ENCODE data around the gene PPP1R10. TPM values are rescaled to one million over a fixed set of nuclear protein-coding genes. Genes with fewer than 3 reads are reported as not detected.
A peak's percentile ranks its signal among the peaks of the same experiment; 100 is the strongest.

PPP1R10 gene
- total RNA-seq, 1 experiment from 2014 or later = 121 TPM

GRCh38 chr6:30560930-30561329 is 56.1 kb downstream of the PPP1R10 start:
- Histone ChIP-seq H3K36me3 (ENCODE audit: insufficient read depth, low read length, poor library complexity, severe bottlenecking) (peaks cover 35% of the 10 kb centered on the region), H3K4me1 (ENCODE audit: insufficient read depth, low read length, poor library complexity, severe bottlenecking) (peaks cover 9% of the 10 kb centered on the region), H3K4me3 (ENCODE audit: low read depth, low read length, poor library complexity, severe bottlenecking) (no peak overlapping the region), H3K27ac (ENCODE audit: low read depth, low read length, poor library complexity, severe bottlenecking) (no peak overlapping the region), H3K27me3 (replicated peaks; ENCODE audit: insufficient read depth, low read depth, low read length, poor library complexity) (no peaks in the 10 kb centered on the region), H3K9me3 (ENCODE audit: low read depth, low read length, poor library complexity, severe bottlenecking) (no peaks in the 10 kb centered on the region)
- POLR2A ChIA-PET (ENCODE audit: low non-redundant PET) = no interaction called here
- intact Hi-C loops (cut with micrococcal nuclease; ENCODE audit: unreplicated experiment) = no loop called here
- no peak for DNase-seq (ENCODE audit: low spot score)
- CTCF ChIA-PET = interaction anchor here (0.6 kb wide), 1 partner anchor 21 kb away, joined by 12 read pairs; no protein-coding TSS in a partner anchor
- TF ChIP-seq CTCF (conservative IDR thresholded peaks at IDR 0.05; ENCODE audit: low read depth, low read length) (no peak), EZH2 (IDR thresholded peaks at IDR 0.05; ENCODE audit: borderline replicate concordance, low read depth, low read length, poor library complexity, severe bottlenecking) (no peak)
- BruUV-seq (replicated peaks) = no TSS peak

- Histone ChIP-seq H3K9me3 (ENCODE audit: low read depth, low read length, poor library complexity, severe bottlenecking) (no peaks in the 10 kb centered on the region), H3K36me3 (ENCODE audit: insufficient read depth, low read length, poor library complexity, severe bottlenecking) (peaks cover 44% of the 10 kb centered on the region), H3K4me1 (ENCODE audit: insufficient read depth, low read length, poor library complexity, severe bottlenecking) (peaks cover 16% of the 10 kb centered on the region), H3K27me3 (replicated peaks; ENCODE audit: insufficient read depth, low read depth, low read length, poor library complexity) (no peaks in the 10 kb centered on the region), H3K27ac (ENCODE audit: low read depth, low read length, poor library complexity, severe bottlenecking) (peak overlapping the region; percentile 88), H3K4me3 (ENCODE audit: low read depth, low read length, poor library complexity, severe bottlenecking) (peak overlapping the region; percentile 61)
- intact Hi-C loops (cut with micrococcal nuclease; ENCODE audit: unreplicated experiment) = loop anchor here (1.0 to 10.0 kb wide), 2 partner anchors 14 to 327 kb away; partner anchors contain the start of genes ABCF1 and DDR1
- no peak for DNase-seq (ENCODE audit: low spot score)
- CTCF ChIA-PET = no interaction called here
- POLR2A ChIA-PET (ENCODE audit: low non-redundant PET) = interaction anchor here (0.6 kb wide), 1 partner anchor 41 kb away, joined by 11 read pairs; no protein-coding TSS in a partner anchor
- TF ChIP-seq EZH2 (IDR thresholded peaks at IDR 0.05; ENCODE audit: borderline replicate concordance, low read depth, low read length, poor library complexity, severe bottlenecking) = no peak
- no peak for TF ChIP-seq CTCF (conservative IDR thresholded peaks at IDR 0.05; ENCODE audit: low read depth, low read length)
- BruUV-seq (replicated peaks) = TSS peak; percentile 69
Measured at GRCh38 chr6:30557683-30557981, 59.4 kb downstream of the PPP1R10 start.

- H3K4me1 ChIP-seq (ENCODE audit: insufficient read depth, low read length, poor library complexity, severe bottlenecking) = peaks cover 16% of the 10 kb centered on the region
- intact Hi-C loops (cut with micrococcal nuclease; ENCODE audit: unreplicated experiment) = loop anchor here (1.0 to 10.0 kb wide), 2 partner anchors 14 to 328 kb away; partner anchors contain the start of genes ABCF1 and DDR1
- ChIA-PET CTCF (no interaction called here), POLR2A (ENCODE audit: low non-redundant PET) (interaction anchor here (0.6 kb wide), 1 partner anchor 41 kb away, joined by 11 read pairs; no protein-coding TSS in a partner anchor)
- peak within 1 kb of the TSS; percentile 88 for H3K27ac ChIP-seq (ENCODE audit: low read depth, low read length, poor library complexity, severe bottlenecking)
- H3K36me3 ChIP-seq (ENCODE audit: insufficient read depth, low read length, poor library complexity, severe bottlenecking) = peaks cover 44% of the 10 kb centered on the region
- no peaks in the 10 kb centered on the region for H3K9me3 ChIP-seq (ENCODE audit: low read depth, low read length, poor library complexity, severe bottlenecking)
- TF ChIP-seq EZH2 (IDR thresholded peaks at IDR 0.05; ENCODE audit: borderline replicate concordance, low read depth, low read length, poor library complexity, severe bottlenecking) (no peak), CTCF (conservative IDR thresholded peaks at IDR 0.05; ENCODE audit: low read depth, low read length) (no peak)
- BruUV-seq (replicated peaks) = no TSS peak
- peak; percentile 95 for DNase-seq (ENCODE audit: low spot score)
- H3K27me3 ChIP-seq (replicated peaks; ENCODE audit: insufficient read depth, low read depth, low read length, poor library complexity) = no peaks in the 10 kb centered on the region
- H3K4me3 ChIP-seq (ENCODE audit: low read depth, low read length, poor library complexity, severe bottlenecking) = peak within 1 kb of the TSS; percentile 61
Measured at GRCh38 chr6:30556906-30557682, 59.9 kb downstream of the PPP1R10 start, which contains the start of gene PRR3. Gene PRR3 (plus strand): TSS chr6:30557295. CDS start chr6:30557345, 50 bp downstream.

All from A673 (cell line).